GM12873 (cell line): Measurements from ENCODE around the gene BPIFA1.

Experiments used
- TF ChIP-seq, protein P1 (sequence below): IDR thresholded peaks from 2 replicates; pipeline ENCODE4 v1.5.1; 2012; ENCODE audit warnings: low read depth, mild to moderate bottlenecking, moderate library complexity, low read length, control low read depth; ENCODE audit not compliant: insufficient read depth; ENCODE audit errors: missing control alignments

The BPIFA1 gene

DNA sequence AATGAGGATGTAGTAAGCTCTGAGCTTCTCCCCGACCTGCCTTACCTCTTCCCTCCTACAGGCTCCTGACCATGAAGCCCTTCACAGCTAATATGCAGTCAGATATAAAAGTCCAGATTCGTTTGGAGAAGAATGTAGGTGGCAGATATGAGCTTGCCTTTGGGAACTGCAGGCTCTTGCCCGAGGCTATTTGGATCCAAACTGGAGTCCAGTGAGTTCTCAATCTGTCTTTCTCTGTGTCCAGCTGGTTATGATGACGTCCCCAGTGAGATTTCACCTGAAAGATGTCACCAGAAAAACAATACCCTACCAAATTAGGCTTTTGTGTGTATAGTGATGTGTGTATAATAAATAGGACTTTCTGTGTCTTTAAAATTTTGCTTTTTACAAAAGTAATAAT, 33.3 kb upstream of the BPIFA1 start:
- TF ChIP-seq, protein P1, sequence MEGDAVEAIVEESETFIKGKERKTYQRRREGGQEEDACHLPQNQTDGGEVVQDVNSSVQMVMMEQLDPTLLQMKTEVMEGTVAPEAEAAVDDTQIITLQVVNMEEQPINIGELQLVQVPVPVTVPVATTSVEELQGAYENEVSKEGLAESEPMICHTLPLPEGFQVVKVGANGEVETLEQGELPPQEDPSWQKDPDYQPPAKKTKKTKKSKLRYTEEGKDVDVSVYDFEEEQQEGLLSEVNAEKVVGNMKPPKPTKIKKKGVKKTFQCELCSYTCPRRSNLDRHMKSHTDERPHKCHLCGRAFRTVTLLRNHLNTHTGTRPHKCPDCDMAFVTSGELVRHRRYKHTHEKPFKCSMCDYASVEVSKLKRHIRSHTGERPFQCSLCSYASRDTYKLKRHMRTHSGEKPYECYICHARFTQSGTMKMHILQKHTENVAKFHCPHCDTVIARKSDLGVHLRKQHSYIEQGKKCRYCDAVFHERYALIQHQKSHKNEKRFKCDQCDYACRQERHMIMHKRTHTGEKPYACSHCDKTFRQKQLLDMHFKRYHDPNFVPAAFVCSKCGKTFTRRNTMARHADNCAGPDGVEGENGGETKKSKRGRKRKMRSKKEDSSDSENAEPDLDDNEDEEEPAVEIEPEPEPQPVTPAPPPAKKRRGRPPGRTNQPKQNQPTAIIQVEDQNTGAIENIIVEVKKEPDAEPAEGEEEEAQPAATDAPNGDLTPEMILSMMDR, result no peak

DNA sequence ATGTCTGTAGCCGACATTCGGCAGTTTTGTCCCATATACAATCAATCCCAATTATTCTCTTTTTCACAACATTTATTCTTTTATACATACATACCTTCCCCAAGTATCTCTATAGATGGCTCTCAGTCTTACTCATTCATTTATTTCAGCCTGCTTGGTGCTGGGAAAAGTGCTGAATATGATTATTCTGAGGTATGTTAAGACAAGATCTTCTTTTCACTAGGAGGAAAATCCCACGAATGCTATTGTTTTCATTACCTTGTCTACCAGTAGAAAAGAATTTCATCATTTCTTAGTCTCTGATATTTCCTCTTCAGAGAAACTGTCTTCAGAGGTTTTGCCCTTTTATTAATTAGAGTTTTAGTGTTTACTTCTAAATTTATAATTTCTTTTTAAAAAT, 32.4 kb upstream of the BPIFA1 start:
- TF ChIP-seq, protein P1, result no peak

DNA sequence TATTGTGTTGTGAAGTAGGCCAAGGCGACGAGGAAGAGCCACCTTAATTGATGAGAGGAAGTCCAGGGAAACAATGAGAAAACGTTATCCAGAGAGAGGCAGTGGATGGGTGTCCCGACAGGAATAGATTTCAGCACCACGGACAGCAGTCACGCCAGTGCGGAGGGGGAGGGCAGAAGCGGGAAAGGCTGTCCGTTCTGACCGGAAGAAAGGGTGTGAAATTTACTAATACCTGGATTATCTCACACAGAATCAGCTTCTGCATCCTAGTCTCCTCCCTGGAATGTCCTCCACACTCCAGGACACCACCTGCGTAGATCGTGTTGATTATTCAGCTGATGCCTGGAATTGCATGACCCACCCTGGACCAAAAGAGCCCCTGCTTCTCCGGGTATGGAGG, 26.0 kb upstream of the BPIFA1 start:
- TF ChIP-seq, protein P1, result no peak

DNA sequence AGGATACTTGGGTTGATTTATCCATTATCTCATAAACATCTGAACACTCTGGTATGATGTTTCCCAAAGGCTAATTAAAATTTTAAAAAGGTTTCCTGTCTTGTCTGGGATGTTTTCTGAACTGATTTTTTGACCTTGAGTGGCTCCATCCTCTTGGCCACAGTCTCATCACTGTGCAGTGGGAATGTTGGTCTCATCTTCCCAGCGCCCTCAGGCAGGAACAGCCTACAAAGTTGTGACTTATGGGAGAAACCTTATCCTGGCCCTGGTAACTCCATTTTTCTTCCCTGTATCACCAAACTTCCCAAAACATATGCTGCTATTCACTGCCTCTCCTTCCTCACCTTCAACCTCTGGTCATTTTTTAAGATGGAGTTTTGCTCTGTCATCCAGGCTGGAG, 25.4 kb upstream of the BPIFA1 start:
- TF ChIP-seq, protein P1, result no peak

DNA sequence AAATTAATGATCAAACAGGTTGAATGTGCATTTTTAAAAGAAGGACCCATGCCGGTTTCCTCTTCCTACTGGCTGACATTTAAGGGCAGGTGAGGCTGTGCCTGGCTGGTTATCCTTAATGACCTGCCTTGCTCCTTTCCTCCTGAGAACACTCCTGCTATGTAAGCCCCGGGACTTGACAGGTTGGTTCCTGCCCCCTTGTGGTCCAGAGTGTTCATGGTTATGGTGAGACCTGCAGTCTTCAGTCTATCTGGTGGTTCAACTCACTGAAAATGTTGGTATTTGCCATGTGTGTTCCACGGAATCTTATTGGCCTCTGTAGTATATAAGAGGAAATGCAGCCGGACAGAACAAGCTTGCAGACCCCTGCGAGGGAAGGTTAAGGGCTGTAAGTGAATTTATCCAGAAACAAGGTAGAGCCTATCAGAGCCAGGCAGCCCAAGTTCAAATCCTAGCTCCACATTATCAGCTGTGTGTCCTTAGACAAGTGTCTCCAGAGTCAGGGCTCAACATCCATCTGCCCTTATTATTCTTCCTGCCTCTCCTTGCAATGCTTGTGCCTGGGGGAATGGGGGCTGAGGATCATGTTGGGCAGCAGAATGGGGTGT, 23.9 kb upstream of the BPIFA1 start:
- TF ChIP-seq, protein P1, result peak; percentile 70

DNA sequence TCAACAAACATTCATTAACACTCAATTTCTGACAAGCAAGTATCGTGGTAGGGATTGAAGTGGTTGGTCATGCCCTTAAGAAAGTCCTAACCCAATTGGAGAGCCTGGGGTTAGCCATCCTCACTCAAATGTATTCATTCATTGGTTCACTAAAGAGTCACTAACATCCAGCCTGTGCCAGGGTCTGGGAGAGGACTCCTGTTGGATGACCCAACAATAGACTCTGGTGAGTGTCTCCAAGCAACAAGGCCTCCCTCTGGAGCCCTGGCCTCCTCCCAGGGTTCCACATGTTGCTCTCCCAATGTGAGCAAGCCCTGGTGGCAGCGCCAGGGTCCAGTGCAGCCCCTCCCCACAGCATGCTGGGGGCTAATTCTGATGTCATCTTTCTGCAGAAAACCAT, 18.7 kb upstream of the BPIFA1 start, which contains the start of gene BPIFA3:
BPIFA3 (plus strand) TSS at position 301 of the 400 bp plus-strand sequence. CDS start 185 bp downstream, outside the sequence.
- TF ChIP-seq, protein P1, result no peak

DNA sequence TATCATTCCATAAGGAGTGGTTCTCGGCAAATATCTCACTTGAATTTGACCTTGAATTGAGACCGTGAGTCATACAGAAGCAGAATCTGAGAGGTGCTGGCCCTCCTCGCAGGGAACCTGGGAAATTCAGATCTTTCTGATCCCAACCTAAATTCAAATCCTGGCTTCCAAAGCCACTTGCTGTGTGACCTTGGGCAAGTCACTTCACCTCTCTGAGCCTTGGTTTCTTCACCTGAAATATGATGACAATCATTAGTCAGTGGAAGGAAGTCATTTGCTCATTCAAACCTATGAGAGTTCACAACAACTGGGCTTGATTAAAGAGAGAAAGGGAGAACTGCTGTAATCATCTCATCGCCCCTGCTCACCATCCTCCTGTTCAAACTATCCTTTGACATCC, 11.4 kb upstream of the BPIFA1 start:
- TF ChIP-seq, protein P1, result no peak
